Measurements from ENCODE around the gene FAM98B.

Gene FAM98B

GRCh38 chr15:38504680-38505467 lies 50.9 kb downstream of the FAM98B start:
- in situ Hi-C loops (cut with MboI; ENCODE audit: low sequenced_read_pairs): no loop called here

DNA sequence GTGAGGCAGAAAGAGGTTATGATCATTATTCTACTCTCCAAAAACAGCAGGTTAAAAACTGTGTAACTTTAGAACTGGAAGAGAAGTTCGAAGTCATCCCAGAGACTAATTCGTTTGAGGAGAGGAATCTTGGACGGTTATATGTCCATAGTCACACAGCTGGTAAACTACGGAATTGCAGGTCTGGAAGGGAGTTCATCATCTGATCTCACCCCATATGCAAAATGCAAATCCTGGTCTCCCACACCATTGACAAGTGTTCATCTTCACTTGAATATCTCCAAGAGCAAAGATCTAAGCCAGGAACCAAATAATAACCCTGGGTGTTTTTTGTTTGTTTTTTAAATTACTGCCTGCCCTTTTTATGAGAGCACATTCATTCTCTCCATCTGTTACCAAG lies 53.1 kb downstream of the FAM98B start:
- in situ Hi-C loops (cut with MboI; ENCODE audit: low sequenced_read_pairs): no loop called here

GRCh38 chr15:38507570-38507969 lies 53.6 kb downstream of the FAM98B start:
- in situ Hi-C loops (cut with MboI; ENCODE audit: low sequenced_read_pairs): no loop called here

GRCh38 chr15:38508647-38509046 lies 54.7 kb downstream of the FAM98B start:
- in situ Hi-C loops (cut with MboI; ENCODE audit: low sequenced_read_pairs): no loop called here

DNA sequence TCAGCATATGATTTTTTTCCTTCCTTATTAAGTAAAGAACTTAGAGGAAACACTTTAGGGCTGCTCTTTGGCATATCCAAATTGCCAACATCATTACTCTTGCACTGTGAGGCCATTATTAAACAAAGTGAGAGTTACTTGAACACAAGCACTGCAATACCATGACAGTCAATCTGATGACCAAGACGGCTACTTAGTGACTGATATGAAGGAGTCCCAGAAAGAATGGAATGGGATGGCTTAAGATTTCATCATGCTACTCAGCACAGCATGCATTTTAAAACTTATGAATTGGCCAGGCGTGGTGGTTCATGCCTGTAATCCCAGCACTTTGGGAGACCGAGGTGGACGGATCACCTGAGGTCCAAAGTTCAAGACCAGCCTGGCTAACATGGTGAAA lies 55.2 kb downstream of the FAM98B start:
- in situ Hi-C loops (cut with MboI; ENCODE audit: low sequenced_read_pairs): no loop called here

- in situ Hi-C loops (cut with MboI; ENCODE audit: low sequenced_read_pairs): no loop called here
Observed at GRCh38 chr15:38512901-38513300, 59.0 kb downstream of the FAM98B start.

DNA sequence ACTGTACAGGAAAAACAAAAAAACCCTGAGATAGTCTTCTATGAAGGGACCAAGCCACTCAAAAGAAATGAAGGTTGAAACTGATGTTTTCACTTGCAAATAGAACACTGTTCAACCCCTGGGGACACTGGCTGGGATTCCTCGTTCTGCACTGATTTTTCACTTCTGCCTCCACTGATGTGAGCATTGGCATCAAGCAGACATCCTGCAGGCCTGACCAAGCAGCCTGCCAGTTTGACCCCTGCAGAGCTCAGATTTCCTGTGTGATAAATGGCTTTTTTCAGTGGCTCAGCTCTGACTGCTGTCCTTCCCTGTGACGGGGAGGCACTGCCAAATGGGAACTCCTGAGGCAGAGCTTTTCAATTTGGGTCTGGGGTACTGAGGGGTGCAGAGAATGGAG lies 60.7 kb downstream of the FAM98B start:
- in situ Hi-C loops (cut with MboI; ENCODE audit: low sequenced_read_pairs): no loop called here

DNA sequence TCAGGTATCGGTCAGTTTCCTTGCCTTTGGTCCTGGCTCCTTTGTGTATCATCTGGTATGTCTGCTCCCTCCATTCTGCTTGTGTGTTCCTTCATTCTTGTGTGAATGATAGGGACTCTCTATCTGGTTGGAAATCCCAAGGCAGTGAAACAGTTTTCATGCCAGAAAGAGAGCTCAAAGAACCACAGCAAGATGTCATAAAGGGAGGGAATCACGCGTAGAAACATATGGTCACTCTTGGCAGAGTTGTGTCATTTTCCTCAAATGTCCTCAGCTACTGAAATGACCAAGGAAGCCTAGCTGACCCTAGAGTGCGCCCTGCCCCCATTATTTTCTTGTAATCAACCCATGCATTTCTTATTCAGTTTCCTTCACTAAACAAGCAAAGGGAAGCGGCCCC lies 62.7 kb downstream of the FAM98B start:
- in situ Hi-C loops (cut with MboI; ENCODE audit: low sequenced_read_pairs): no loop called here

- in situ Hi-C loops (cut with MboI; ENCODE audit: low sequenced_read_pairs): no loop called here
Observed at GRCh38 chr15:38517312-38517975, 63.5 kb downstream of the FAM98B start.

DNA sequence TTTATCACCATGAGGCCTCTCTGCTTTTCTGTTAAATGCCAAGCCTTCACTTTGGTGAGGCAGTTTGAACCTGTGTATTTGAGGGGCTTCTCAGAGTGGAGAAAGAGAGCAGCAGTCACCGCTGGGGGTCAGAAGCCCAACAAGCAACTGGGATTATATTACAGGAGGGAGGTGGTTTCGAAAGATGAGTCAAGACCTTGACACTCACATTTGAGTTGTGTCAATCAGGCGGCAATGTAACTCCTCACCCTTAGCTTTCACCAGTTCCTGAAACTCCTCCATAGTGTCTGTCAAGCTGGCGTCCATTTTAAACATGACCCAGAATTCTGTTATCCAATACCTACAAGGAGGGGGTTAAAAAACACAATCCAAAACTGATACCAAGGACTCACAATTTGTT lies 64.2 kb downstream of the FAM98B start:
- in situ Hi-C loops (cut with MboI; ENCODE audit: low sequenced_read_pairs): no loop called here

DNA sequence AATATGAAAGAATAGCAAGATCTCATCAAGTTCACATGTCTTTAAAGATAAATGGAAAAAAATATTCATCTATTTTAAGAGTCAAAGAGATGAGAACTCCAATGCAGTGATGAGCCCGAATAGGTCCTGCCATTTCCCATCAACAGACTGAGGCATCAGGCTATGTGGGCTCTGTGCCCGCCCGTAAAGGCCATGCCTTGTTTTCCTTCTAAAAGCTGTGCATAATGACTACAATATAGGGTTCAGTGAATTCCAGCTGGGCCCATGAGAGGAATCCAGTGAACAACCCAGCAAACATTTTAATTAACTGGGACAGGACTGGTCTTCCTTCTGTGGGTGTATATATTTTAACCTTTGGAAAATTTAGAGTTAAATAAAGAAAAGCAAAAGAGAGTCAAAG lies 66.1 kb downstream of the FAM98B start:
- in situ Hi-C loops (cut with MboI; ENCODE audit: low sequenced_read_pairs): no loop called here

DNA sequence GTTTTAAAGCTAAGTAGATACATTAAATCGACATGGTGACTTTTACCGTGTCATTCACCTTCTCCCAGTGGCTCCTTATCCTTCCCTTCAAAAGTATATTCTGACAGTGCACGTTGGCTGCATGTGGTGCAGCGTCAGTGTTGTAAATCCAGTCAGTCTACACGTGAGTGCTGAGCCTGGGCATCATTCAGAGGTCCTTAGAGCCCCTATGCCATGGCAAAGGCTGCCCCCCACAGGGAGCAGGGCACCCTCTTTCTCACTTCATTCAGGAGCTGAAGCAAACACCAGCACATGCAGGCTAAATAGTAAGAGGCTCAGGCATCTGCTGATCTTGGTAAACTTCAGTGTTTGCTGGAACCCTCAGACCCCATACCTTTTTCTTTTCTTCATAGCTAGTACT lies 67.4 kb downstream of the FAM98B start:
- in situ Hi-C loops (cut with MboI; ENCODE audit: low sequenced_read_pairs): no loop called here

DNA sequence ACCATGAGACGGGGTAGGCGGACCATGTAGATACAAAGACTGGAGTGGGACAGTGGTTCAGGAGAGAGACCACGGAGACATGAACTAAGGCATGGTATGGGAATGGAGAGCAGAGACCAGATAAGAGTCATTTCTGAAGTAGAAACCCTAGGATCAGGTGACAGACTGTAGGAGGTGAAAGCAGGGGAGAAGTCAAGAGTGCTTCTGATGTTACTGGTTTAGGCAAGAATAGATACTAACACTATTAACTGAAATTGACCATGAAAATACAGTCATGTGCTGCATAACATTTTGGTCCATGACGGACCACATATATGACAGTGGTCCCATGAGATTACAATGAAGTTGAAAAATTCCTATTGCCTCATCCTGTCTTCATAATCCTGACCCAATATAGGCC lies 69.0 kb downstream of the FAM98B start:
- in situ Hi-C loops (cut with MboI; ENCODE audit: low sequenced_read_pairs): no loop called here

- in situ Hi-C loops (cut with MboI; ENCODE audit: low sequenced_read_pairs): no loop called here
Observed at GRCh38 chr15:38524156-38524555, 70.2 kb downstream of the FAM98B start.

DNA sequence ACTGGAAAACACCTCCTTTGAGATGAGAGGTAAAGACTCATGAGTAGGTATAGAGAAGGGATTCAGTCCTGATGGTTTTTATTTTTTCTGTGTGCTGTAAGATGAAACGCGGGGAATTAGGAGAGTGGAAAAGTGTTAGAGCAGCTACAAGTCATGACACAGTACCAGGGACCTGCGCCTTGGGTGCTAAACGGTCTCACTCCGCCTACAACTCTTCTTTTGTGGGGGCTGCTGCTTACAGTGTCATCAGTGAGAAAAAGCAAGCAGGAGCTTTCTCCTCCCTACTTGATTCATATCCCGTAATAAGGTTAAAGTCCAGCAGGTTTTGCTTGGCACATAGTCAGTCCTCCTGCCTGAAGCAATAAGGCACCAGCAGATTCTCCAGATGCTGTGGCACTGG lies 71.6 kb downstream of the FAM98B start:
- in situ Hi-C loops (cut with MboI; ENCODE audit: low sequenced_read_pairs): no loop called here

DNA sequence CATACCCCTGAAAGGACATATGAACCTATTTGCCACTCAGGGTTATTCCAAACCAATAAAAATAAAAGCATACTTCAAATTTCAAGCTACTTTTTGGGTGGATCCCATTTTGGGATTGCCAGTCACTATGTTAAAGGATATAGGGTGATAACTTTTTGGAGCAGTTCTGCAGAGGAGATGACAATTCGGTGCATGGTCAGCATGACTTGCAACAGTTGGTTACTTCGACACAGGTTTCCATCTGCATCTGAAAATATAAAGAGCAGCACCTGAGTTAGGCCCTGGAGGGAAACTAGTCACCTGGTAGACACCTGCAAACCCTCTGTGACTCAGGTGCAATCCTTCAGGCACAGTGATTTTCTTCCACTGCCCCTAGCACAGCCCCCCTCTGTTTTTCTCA lies 72.2 kb downstream of the FAM98B start:
- in situ Hi-C loops (cut with MboI; ENCODE audit: low sequenced_read_pairs): no loop called here

- in situ Hi-C loops (cut with MboI; ENCODE audit: low sequenced_read_pairs): no loop called here
Observed at GRCh38 chr15:38528294-38528693, 74.4 kb downstream of the FAM98B start.

- in situ Hi-C loops (cut with MboI; ENCODE audit: low sequenced_read_pairs): no loop called here
Observed at GRCh38 chr15:38530113-38530512, 76.2 kb downstream of the FAM98B start.

DNA sequence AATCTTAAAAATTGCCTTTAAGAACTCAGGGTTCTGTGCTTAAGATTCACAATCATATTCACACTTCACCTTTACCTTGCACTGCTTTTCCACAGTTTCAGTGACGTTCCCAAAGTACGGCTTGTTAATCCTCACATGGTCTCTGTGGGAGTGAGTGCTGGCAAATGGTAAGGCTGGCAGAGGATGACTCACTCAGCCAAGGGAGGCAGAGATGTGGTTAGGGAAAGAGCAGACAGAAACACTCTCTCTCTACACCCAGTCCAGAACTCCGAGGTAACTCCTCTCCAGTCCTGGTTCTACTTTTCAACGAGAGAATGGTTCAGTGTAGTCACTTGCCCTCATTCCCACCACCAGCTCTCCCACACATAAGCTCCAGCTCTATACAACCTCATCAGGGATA lies 77.6 kb downstream of the FAM98B start:
- in situ Hi-C loops (cut with MboI; ENCODE audit: low sequenced_read_pairs): no loop called here

DNA sequence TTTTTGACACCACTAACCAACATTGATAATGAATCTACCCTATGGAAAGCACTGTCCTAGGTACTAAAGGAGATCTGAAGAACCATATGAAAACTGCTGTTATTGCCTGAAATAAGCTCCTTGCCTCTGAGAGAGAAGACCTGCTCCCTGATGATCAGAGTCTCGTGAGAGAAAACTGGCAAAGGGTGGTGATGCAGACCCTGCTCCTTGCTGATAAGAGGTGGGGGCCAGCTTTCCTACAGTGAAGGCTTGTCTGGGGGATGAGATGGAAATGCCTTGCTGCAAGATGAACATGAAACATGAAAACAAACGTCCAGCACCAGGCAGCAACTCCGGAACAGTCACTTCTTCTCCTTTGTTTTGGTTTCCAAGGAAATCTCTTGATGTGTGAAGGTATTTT lies 78.8 kb downstream of the FAM98B start:
- in situ Hi-C loops (cut with MboI; ENCODE audit: low sequenced_read_pairs): no loop called here

GRCh38 chr15:38533416-38533915 lies 79.5 kb downstream of the FAM98B start:
- in situ Hi-C loops (cut with MboI; ENCODE audit: low sequenced_read_pairs): no loop called here

- in situ Hi-C loops (cut with MboI; ENCODE audit: low sequenced_read_pairs): no loop called here
Observed at GRCh38 chr15:38533926-38534325, 80.0 kb downstream of the FAM98B start.
